HCT116 (cell line): ENCODE measurements around the gene KMT2B.

ENCODE experiments used
- CBX3 ChIP-seq: IDR thresholded peaks from 2 replicates; pipeline ENCODE4 v1.6.1; 2012; ENCODE audit warnings: low read depth
- EZH2phosphoT487 ChIP-seq: fragments of 200-600 bp; IDR thresholded peaks from 2 replicates; pipeline ENCODE4 v1.6.1; 2018; ENCODE audit warnings: antibody characterized with exemption, borderline replicate concordance
- JUND ChIP-seq: IDR thresholded peaks from 2 replicates; pipeline ENCODE4 v1.6.1; 2012
- POLR2A ChIP-seq: IDR thresholded peaks from 2 replicates; pipeline ENCODE4 v1.7.0; 2011; ENCODE audit warnings: borderline replicate concordance; ENCODE audit not compliant: insufficient read depth, insufficient read length; ENCODE audit errors: extremely low read depth
- POLR2AphosphoS5 ChIP-seq: IDR thresholded peaks from 2 replicates; pipeline ENCODE4 v1.6.1; 2011; ENCODE audit warnings: mild to moderate bottlenecking, low read depth, low read length, moderate library complexity
- RAD21 ChIP-seq: IDR thresholded peaks from 2 replicates; pipeline ENCODE4 v1.6.1; 2012; ENCODE audit warnings: low read depth, mild to moderate bottlenecking
- SIN3A ChIP-seq: IDR thresholded peaks from 2 replicates; pipeline ENCODE4 v1.6.1; 2012; ENCODE audit warnings: low read depth
- SP1 ChIP-seq: IDR thresholded peaks from 2 replicates; pipeline ENCODE4 v1.6.1; 2012; ENCODE audit warnings: low read depth
- SRF ChIP-seq: IDR thresholded peaks from 2 replicates; pipeline ENCODE4 v1.6.1; 2012; ENCODE audit warnings: low read depth
- ZNF274 ChIP-seq: fragments of 200-500 bp; sonication (Bioruptor generic); IDR thresholded peaks from 2 replicates; pipeline ENCODE4 v1.6.1; 2014; ENCODE audit warnings: mild to moderate bottlenecking, low read depth, low read length, inconsistent platforms
- TF ChIP-seq, protein P1 (sequence below): IDR thresholded peaks from 2 replicates; pipeline ENCODE4 v1.6.1; 2012
- TF ChIP-seq, protein P2 (sequence below), 3 experiments: fragments of 200-600 bp in 1 of 3; sonication (generic) in 1 of 3; IDR thresholded peaks in 2 of 3; conservative IDR thresholded peaks in 1 of 3; 2 replicates each; pipeline ENCODE4 v1.5.1; 2012 to 2017; ENCODE audit warnings: low read depth in 2 of 3, low read length in 2 of 3, antibody characterized with exemption in 1 of 3, borderline replicate concordance in 1 of 3, control low read depth in 1 of 3, mild to moderate bottlenecking in 1 of 3, mixed read lengths in 1 of 3, mixed run types in 1 of 3, moderate library complexity in 1 of 3; ENCODE audit not compliant: insufficient read depth in 1 of 3
- TF ChIP-seq, protein P3 (sequence below): IDR thresholded peaks from 2 replicates; pipeline ENCODE4 v1.6.1; 2012
- TF ChIP-seq, protein P4 (sequence below): IDR thresholded peaks from 2 replicates; pipeline ENCODE4 v1.6.1; 2011; ENCODE audit warnings: mild to moderate bottlenecking, low read length, moderate library complexity; ENCODE audit not compliant: insufficient replicate concordance; ENCODE audit errors: extremely low read depth

DNA sequence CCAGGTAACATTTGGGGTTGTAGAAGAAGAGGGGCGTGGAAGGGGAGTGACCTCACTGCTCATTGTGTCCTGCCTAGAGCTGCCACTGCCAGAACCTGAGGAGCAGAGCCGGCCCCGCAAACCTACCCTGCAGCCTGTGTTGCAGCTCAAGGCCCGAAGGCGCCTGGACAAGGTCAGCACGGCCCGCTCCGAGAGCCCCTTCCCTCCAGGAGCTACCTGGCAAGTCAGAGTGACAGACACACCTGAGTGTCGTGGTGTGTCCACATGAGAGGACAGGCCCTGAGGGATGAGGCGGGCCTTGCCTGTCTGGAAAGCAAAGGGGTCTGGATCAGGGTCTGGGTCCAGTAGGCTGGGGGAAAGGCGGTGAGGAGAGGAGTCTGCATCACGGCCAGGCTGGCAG, 6.8 kb downstream of the KMT2B start:
- TF ChIP-seq, protein P1, sequence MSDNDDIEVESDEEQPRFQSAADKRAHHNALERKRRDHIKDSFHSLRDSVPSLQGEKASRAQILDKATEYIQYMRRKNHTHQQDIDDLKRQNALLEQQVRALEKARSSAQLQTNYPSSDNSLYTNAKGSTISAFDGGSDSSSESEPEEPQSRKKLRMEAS, result no peak
- TF ChIP-seq POLR2A (no peak), SIN3A (no peak), RAD21 (no peak), POLR2AphosphoS5 (no peak), JUND (no peak), EZH2phosphoT487 (no peak), SP1 (no peak), CBX3 (no peak), ZNF274 (no peak), SRF (no peak)
- TF ChIP-seq, protein P2, sequence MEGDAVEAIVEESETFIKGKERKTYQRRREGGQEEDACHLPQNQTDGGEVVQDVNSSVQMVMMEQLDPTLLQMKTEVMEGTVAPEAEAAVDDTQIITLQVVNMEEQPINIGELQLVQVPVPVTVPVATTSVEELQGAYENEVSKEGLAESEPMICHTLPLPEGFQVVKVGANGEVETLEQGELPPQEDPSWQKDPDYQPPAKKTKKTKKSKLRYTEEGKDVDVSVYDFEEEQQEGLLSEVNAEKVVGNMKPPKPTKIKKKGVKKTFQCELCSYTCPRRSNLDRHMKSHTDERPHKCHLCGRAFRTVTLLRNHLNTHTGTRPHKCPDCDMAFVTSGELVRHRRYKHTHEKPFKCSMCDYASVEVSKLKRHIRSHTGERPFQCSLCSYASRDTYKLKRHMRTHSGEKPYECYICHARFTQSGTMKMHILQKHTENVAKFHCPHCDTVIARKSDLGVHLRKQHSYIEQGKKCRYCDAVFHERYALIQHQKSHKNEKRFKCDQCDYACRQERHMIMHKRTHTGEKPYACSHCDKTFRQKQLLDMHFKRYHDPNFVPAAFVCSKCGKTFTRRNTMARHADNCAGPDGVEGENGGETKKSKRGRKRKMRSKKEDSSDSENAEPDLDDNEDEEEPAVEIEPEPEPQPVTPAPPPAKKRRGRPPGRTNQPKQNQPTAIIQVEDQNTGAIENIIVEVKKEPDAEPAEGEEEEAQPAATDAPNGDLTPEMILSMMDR (IDR thresholded peaks at IDR 0.05 in 2 of 3, conservative IDR thresholded peaks at IDR 0.05 in 1 of 3; ENCODE audit: borderline replicate concordance in 1 of 3, insufficient read depth in 1 of 3, low read depth in 2 of 3, low read length in 2 of 3), result no peak
- TF ChIP-seq, protein P3, sequence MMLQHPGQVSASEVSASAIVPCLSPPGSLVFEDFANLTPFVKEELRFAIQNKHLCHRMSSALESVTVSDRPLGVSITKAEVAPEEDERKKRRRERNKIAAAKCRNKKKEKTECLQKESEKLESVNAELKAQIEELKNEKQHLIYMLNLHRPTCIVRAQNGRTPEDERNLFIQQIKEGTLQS, result no peak
- TF ChIP-seq, protein P4, sequence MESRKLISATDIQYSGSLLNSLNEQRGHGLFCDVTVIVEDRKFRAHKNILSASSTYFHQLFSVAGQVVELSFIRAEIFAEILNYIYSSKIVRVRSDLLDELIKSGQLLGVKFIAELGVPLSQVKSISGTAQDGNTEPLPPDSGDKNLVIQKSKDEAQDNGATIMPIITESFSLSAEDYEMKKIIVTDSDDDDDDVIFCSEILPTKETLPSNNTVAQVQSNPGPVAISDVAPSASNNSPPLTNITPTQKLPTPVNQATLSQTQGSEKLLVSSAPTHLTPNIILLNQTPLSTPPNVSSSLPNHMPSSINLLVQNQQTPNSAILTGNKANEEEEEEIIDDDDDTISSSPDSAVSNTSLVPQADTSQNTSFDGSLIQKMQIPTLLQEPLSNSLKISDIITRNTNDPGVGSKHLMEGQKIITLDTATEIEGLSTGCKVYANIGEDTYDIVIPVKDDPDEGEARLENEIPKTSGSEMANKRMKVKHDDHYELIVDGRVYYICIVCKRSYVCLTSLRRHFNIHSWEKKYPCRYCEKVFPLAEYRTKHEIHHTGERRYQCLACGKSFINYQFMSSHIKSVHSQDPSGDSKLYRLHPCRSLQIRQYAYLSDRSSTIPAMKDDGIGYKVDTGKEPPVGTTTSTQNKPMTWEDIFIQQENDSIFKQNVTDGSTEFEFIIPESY, result no peak
